ENCODE results near the gene PTPRJ. TPM values are rescaled to one million over a fixed set of nuclear protein-coding genes. Genes with fewer than 3 reads are reported as not detected.

The PTPRJ gene
- total RNA-seq, 1 donor from 2014 or later, result 4.7 TPM

- H3K27me3 ChIP-seq, result no peaks in the 10 kb centered on the region
- H3K27ac ChIP-seq, result no peak overlapping the region
- no peak for DNase-seq (ENCODE audit: extremely low spot score in 2 of 2)
- no peak overlapping the region for H3K4me3 ChIP-seq
- H3K4me1 ChIP-seq, result peaks cover 8% of the 10 kb centered on the region
- no peaks in the 10 kb centered on the region for H3K36me3 ChIP-seq
- no peaks in the 10 kb centered on the region for H3K9me3 ChIP-seq
- TF ChIP-seq CTCF (IDR thresholded peaks at IDR 0.05) (no peak), POLR2A (IDR thresholded peaks at IDR 0.05) (no peak), POLR2AphosphoS5 (IDR thresholded peaks at IDR 0.05; ENCODE audit: insufficient read depth in 1 of 2, low read depth in 1 of 2) (no peak)
- intact Hi-C loops (cut with DNase I), result no loop called here
Measured at GRCh38 chr11:47997063-47998053, 17.0 kb downstream of the PTPRJ start.

- H3K27me3 ChIP-seq, result no peaks in the 10 kb centered on the region
- DNase-seq (ENCODE audit: extremely low spot score in 2 of 2), result no peak
- no peaks in the 10 kb centered on the region for H3K36me3 ChIP-seq
- intact Hi-C loops (cut with DNase I), result no loop called here
- peaks cover 8% of the 10 kb centered on the region for H3K4me1 ChIP-seq
- no peak overlapping the region for H3K27ac ChIP-seq
- no peak for TF ChIP-seq POLR2AphosphoS5 (IDR thresholded peaks at IDR 0.05; ENCODE audit: insufficient read depth in 1 of 2, low read depth in 1 of 2)
- TF ChIP-seq CTCF (IDR thresholded peaks at IDR 0.05), result no peak
- no peak for TF ChIP-seq POLR2A (IDR thresholded peaks at IDR 0.05)
- no peak overlapping the region for H3K4me3 ChIP-seq
- no peaks in the 10 kb centered on the region for H3K9me3 ChIP-seq
Measured at GRCh38 chr11:47998345-47998732, 18.0 kb downstream of the PTPRJ start.

- intact Hi-C loops (cut with DNase I), result no loop called here
- H3K9me3 ChIP-seq, result no peaks in the 10 kb centered on the region
- no peak overlapping the region for H3K4me3 ChIP-seq
- no peak for DNase-seq (ENCODE audit: extremely low spot score in 2 of 2)
- no peaks in the 10 kb centered on the region for H3K27me3 ChIP-seq
- TF ChIP-seq POLR2A (IDR thresholded peaks at IDR 0.05), result no peak
- no peak for TF ChIP-seq POLR2AphosphoS5 (IDR thresholded peaks at IDR 0.05; ENCODE audit: insufficient read depth in 1 of 2, low read depth in 1 of 2)
- no peak for TF ChIP-seq CTCF (IDR thresholded peaks at IDR 0.05)
- no peaks in the 10 kb centered on the region for H3K36me3 ChIP-seq
- no peak overlapping the region for H3K27ac ChIP-seq
- peaks cover 8% of the 10 kb centered on the region for H3K4me1 ChIP-seq
Measured at GRCh38 chr11:47998733-47999359, 18.5 kb downstream of the PTPRJ start.

GRCh38 chr11:48000432-48000831, 20.1 kb downstream of the PTPRJ start:
- DNase-seq (ENCODE audit: extremely low spot score in 2 of 2), result no peak
- Histone ChIP-seq H3K4me1 (peaks cover 23% of the 10 kb centered on the region), H3K9me3 (no peaks in the 10 kb centered on the region), H3K36me3 (no peaks in the 10 kb centered on the region), H3K27me3 (no peaks in the 10 kb centered on the region), H3K4me3 (no peak overlapping the region), H3K27ac (no peak overlapping the region)
- intact Hi-C loops (cut with DNase I), result no loop called here
- TF ChIP-seq POLR2A (IDR thresholded peaks at IDR 0.05), result no peak
- no peak for TF ChIP-seq CTCF (IDR thresholded peaks at IDR 0.05)
- TF ChIP-seq POLR2AphosphoS5 (IDR thresholded peaks at IDR 0.05; ENCODE audit: insufficient read depth in 1 of 2, low read depth in 1 of 2), result no peak

All from vagina (tissue), 2 donors.